ENCODE measurements around the gene TXNDC5.
"Not testable (repeated sequence)": the region's sequence is repeated elsewhere in the genome, so short reads cannot be mapped to it uniquely, and the experiment has no call there.

TXNDC5 gene

DNA sequence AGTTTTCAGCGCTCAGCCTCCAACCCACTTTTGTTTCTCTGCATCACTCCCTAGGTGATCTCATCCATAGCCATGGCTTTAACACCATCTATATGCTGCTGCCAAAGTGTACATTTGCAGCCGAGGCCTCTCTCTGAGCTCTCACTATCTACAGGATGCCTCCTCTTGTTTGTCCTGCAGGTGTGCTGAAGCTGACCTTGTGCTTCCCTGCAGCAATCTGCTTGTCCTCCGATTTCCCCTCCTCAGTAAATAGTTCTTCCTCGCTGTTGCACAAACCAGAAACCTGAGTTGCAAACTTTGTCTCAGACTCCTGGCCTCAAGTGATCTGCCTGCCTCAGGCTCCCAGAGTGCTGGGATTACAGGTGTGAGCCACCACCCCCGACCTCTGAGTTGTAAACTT is 3.7 kb upstream of the TXNDC5 start:
- DNase-seq (ENCODE audit: low read depth), result no peak

GRCh38 chr6:7912736-7913517 is 2.3 kb upstream of the TXNDC5 start:
- no peak for DNase-seq (ENCODE audit: low read depth)

DNA sequence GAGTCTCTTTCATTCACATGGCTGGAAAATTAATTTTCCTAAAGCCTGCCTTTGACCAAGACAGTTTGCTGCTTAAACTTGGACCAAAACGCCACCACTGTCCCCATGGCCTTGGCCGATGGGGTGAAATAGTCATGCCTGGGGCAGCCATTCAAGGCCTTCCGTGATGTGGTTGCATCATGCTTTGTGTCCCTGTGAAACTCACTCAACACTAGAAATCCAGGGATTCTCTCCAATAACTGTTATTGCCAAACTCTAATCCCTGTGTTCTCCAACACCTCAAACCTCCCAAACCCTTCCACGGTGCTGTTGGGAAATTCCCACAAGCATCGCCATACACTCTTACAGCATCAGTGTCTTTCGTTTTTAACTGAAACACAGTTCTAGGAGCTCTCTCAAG is 1.4 kb upstream of the TXNDC5 start:
- DNase-seq (ENCODE audit: low read depth), result no peak

- DNase-seq (ENCODE audit: low read depth), result no peak
Observed at GRCh38 chr6:7911345-7911725, 747 bp upstream of the TXNDC5 start.

GRCh38 chr6:7910298-7910653 is 312 bp downstream of the TXNDC5 start:
- no peak for DNase-seq (ENCODE audit: low read depth)

GRCh38 chr6:7909323-7910276 is 988 bp downstream of the TXNDC5 start:
- DNase-seq (ENCODE audit: low read depth), result peak; percentile 6

GRCh38 chr6:7907159-7907558 is 3.4 kb downstream of the TXNDC5 start:
- no peak for DNase-seq (ENCODE audit: low read depth)

DNA sequence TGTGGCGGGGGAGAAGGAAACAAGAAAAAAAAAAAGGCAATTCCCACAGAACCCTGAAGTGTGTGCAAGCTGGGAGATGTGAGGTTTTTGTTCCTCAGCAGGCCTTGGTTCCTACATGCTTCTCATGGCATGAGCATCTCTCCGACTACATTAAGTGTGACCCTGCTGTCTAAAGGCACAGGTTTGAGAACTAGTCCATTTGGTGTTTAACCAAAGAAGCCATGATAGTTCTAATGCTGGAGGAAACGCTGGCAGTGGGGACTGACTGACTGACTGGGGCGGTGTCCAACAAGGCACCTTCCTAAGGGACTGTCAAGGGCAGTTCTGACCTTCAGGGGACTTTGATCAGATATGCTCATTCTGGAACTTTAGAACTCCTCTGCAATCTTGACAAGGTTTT is 3.8 kb downstream of the TXNDC5 start:
- DNase-seq (ENCODE audit: low read depth), result no peak

DNA sequence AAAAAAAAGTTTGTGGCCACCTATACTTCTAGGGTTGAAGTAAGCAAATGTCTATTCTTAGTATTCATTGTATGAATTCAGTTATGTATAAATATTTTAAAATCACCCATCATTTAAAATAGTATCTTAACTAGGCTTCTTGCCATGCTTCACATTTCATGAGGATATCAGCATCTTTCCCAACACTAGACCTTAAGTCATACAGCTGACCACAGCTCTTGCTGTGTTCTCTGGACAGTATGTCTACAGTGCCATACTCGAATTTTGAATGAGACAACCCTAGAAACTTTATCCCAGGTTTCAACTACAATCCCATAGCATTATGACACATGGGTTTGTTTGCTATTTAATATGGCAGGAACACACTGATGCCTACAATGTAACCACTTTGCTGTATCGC is 5.2 kb downstream of the TXNDC5 start:
- DNase-seq (ENCODE audit: low read depth), result no peak

- no peak for DNase-seq (ENCODE audit: low read depth)
Observed at GRCh38 chr6:7904654-7905319, 5.8 kb downstream of the TXNDC5 start.

DNA sequence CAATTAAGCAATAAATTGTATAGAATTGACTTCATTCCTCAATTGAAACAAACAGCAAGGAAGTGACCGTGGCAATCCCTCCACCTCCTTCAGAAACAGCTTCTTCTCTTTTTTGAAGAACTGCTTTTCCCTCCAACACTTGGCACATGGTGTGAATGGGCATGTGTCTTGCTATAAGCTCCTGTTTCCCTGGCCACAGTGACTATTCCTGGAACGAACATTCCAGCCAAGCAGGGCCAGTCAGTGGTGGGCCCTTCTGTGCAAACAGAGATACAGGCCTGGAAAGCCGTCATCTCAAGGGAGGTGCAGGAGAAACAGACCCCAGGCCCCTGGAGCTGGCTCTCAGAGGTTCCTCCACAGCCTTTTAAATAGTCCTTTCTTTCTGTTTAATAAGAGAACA is 6.9 kb downstream of the TXNDC5 start:
- no peak for DNase-seq (ENCODE audit: low read depth)

DNA sequence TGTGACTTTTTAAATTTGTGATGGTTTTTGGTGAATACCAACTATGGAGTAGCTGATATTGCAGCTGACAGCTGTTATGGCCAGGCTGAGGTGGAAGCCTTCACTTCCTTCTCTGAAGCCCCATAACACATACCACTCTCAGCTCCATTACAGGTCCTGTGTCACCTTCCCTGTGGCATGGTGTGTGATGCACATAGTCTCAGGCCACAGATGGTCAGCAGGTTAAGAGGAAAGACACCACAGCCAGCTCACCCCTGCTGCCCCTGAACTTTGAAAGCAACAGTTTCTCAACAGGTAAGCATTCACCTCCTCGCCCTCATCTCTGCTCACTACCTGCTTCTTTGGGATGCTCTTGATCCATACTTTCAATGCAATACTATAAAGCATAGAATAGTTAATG is 7.7 kb downstream of the TXNDC5 start:
- no peak for DNase-seq (ENCODE audit: low read depth)

DNA sequence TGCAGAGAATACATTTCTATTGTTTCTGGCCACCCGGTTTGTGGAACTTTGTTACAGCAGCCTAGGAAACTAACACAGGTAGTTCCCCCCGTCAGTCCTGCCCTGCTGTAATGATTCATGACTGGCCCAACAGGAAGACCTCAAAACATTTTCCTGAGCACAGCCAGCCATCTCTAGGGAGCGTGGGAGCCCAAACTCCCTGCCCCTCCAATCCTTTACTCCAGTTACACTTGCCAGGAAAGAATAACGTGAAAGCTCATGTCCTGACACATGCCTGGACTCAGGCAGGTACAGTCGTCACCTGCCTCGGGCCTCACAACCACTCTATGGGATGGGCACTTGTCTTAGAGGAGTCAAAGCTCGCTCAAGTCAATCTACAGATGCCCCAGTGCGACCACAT is 8.4 kb downstream of the TXNDC5 start:
- DNase-seq (ENCODE audit: low read depth), result no peak

- no peak for DNase-seq (ENCODE audit: low read depth)
Observed at GRCh38 chr6:7901780-7902179, 8.8 kb downstream of the TXNDC5 start.

DNA sequence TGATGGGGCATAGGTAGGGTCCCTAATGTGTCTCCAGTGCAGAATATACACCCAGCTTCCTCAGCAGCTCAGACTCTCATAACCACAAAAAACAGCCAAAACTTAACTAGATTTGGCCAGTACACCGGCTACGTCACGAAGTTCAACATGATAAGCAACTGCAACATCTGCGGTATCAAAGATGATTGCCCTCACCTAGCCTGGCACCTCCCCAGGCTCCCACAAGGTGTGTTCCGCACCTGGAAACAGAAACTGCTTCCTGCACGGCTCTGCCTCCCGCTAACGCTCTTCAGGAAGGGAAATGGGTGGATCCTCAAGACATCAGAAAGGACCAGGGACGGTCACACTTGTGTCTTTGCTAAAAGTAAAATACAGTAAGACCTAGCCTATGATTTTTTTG is 9.5 kb downstream of the TXNDC5 start:
- no peak for DNase-seq (ENCODE audit: low read depth)

DNA sequence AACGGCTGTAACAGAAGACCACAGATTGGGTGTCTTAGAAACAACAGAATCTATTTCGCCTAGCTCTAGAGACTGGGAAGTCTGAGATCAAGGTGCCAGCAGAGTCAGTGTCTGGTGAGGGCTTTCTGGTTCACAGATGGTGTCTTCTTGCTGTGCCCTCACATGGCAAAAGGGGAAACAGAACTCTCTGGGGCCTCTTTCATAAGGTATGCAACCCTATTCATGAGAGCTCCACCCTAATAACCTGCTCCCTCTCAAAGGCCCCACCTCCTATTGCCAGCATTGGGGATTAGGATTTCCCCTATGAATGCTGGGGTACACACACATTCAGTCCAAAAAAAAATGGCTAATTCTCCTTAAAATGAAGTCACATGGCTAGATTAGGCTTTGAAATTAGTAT is 10.0 kb downstream of the TXNDC5 start:
- DNase-seq (ENCODE audit: low read depth), result no peak

DNA sequence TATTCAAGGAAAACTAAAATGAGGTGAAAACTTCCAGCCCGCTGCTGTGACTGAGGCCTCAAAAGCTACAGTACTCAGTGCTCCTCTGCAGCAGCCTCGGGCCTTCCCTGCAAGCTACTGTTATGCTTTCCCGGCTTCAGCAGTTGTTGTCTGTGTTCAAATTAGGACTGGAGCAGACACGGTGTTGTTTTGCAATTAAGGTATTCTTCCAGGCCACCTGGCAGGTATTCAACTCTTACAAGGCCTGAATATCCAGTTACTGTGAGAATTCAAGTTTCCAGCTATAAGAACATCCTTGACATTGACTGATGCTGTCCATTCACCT is 10.7 kb downstream of the TXNDC5 start:
- DNase-seq (ENCODE audit: low read depth), result no peak

DNA sequence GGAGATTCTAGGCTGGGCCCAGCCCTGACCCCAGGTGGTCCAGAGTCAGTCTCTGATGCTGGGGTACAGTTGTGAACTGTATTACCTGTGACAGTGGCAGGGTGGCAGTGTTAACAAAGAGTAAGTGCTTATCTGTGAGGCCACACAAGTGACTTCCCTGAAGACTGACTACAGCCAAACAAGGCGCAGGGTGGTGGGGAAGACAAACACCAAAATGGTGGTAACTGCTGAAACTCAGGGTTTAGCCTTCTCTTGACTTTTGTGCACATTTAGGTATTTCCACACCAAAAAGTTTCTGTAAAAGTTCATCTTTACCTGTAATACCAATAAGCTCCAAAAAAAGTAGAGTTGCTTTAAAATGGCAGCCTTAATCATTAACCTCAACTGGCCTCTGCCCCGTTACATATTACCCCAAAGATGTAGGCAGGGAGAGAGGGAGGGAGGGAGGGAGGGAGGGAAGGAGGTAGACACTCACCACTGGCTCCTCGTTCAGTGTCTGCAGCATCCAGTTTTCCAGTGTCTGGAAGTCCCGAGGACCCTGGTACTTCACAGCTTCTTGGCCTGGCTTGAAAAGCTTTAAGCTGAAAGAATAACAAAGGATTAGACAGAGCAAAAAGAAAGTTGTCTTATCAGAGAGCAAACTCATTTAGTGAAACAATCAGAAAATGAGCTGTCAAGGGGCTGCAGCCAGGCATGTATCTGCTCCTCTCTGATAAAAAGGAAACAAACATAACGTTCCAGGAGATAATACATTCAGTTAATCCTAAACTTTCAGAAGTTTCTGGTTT is 11.3 kb downstream of the TXNDC5 start:
- no peak for DNase-seq (ENCODE audit: low read depth)

GRCh38 chr6:7898193-7898586 is 12.4 kb downstream of the TXNDC5 start:
- DNase-seq (ENCODE audit: low read depth), result not testable (repeated sequence)

DNA sequence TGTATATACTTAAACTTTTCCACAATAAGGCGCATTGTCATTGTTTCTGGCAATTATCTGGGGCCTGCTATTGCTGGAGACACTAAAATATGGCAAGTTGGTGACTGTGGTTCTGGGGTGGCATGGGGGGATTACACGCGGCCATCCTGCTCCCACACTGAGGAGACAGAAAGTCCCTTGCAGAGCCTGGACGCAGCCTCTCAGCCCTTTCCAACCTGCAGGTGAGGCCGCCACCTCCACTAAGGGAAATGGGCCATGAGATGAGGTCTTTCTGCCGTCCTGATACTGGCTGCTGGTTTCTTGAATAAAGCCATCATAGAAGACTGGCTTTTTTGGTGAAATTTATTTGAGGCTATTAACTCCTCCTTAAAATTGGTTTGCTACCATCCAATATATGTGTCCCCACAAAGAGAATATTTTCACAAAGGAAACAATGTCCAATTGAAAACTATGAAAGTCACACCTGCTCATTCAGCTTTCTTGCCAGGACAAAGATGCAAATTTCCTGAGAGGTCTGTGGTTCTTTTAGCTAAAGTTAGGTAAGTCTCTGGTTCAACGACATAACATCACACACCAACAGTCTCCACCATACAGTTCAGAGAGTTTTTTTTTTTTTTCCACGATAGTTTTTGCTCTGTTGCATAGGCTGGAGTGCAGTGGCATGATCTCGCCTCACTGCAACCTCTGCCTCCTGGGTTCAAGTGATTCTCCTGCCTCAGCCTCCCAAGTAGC is 13.0 kb downstream of the TXNDC5 start:
- no peak for DNase-seq (ENCODE audit: low read depth)

DNA sequence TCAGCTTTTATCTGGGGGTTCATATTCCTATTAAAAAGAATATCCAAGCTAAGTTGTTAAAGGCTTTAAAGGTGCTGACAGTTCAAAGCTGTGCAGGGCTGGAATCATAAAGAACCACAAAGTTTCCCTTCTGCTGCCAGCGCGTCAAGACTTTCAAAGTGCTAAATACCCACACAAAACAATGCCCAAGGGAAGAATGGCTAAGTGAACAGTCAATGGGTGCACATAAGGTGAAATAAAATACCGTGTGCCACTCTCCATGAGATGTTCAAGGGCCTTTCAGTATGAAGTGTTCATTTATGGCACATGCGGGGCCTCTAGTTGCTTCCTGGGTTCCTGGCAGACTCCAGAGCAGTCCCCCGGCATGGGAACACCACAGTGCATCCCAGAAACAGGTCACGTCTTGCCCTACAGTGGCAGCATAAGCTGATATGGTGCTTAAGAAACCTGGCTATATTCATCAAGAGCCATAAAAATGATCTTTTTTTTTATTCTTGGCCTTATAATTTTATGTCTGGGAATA is 14.1 kb downstream of the TXNDC5 start:
- no peak for DNase-seq (ENCODE audit: low read depth)

DNA sequence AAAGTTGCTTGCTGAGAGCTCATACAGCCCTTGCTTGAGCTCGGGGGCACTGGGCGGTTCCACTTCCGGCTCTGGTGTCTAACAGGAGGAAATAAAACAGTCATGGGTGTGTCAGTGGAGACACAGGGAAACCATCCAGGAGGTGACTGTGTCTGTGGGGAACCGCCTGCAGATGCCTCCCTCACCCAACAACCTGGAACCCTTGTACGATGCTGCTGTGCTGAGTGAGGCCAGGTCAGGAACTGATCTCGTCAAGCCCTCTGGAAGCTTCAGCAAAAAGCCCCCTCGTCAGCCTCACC is 15.5 kb downstream of the TXNDC5 start:
- no peak for DNase-seq (ENCODE audit: low read depth)

All from activated T-helper 1 cell treated with Interleukin-2 at 50 U/mL for 16 hours (primary cell).